SK-N-SH (cell line): ENCODE measurements around the gene DMRT1. TPM values are rescaled to one million over a fixed set of nuclear protein-coding genes. Genes with fewer than 3 reads are reported as not detected.

Experiments
- CTCF ChIA-PET: fragments of 300-600, 350-600 bp; formaldehyde crosslinking; extraction: SDS; loops from one replicate; lab custom pipeline; 2021; lab: Yijun Ruan, JAX
- POLR2A ChIA-PET: fragments of 350-600 bp; sonication (Branson Sonifier 250); formaldehyde crosslinking; extraction: SDS; loops from one replicate; lab custom pipeline; 2020; ENCODE audit warnings: antibody characterized with exemption, inconsistent platforms; lab: Yijun Ruan, JAX
- DNase-seq: peaks from one replicate; pipeline ENCODE4 v3.0.0; 2012
- H2AFZ ChIP-seq: fragments of 200-600 bp; sonication (generic); 2 replicates; pipeline ENCODE4 v1.8.1; 2016; ENCODE audit warnings: antibody characterized with exemption, mild to moderate bottlenecking, low read depth
- H3F3A ChIP-seq: fragments of 200-600 bp; sonication (generic); replicated peaks from 2 replicates; pipeline ENCODE3; 2016; ENCODE audit warnings: antibody characterized with exemption, mild to moderate bottlenecking; ENCODE audit not compliant: insufficient read depth
- H3K27ac ChIP-seq, 2 experiments: fragments of 200-500 bp in 1 of 2; fragments of 200-600 bp in 1 of 2; sonication (Bioruptor generic) in 1 of 2; sonication (generic), shearing (Covaris generic) in 1 of 2; 2 replicates each; pipeline versions ENCODE4 v1.5.1 to v1.6.1; 2014 to 2016; ENCODE audit warnings: low read depth in 2 of 2, inconsistent platforms in 1 of 2, low read length in 1 of 2, mild to moderate bottlenecking in 1 of 2, mixed read lengths in 1 of 2
- H3K27me3 ChIP-seq: fragments of 200-600 bp; sonication (generic), shearing (Covaris generic); 2 replicates; pipeline ENCODE4 v1.6.1; 2016; ENCODE audit warnings: mixed run types; ENCODE audit not compliant: insufficient read depth
- H3K36me3 ChIP-seq, 2 experiments: fragments of 200-500 bp in 1 of 2; fragments of 200-600 bp in 1 of 2; sonication (Bioruptor generic) in 1 of 2; sonication (generic) in 1 of 2; replicated peaks in 1 of 2; 2 replicates each; pipeline versions ENCODE3 to v1.5.1; 2014 to 2016; ENCODE audit warnings: low read length in 1 of 2, mild to moderate bottlenecking in 1 of 2; ENCODE audit not compliant: insufficient read depth in 2 of 2, control insufficient read depth in 1 of 2
- H3K4me1 ChIP-seq, 2 experiments: fragments of 200-500 bp in 1 of 2; fragments of 200-600 bp in 1 of 2; sonication (Bioruptor generic) in 1 of 2; sonication (generic), shearing (Covaris generic) in 1 of 2; 2 replicates each; pipeline versions ENCODE4 v1.5.1 to v1.6.1; 2014 to 2016; ENCODE audit warnings: low read depth in 1 of 2, low read length in 1 of 2, mixed run types in 1 of 2; ENCODE audit not compliant: insufficient read depth in 2 of 2, control insufficient read depth in 1 of 2
- H3K4me2 ChIP-seq: fragments of 200-600 bp; sonication (generic), shearing (Covaris generic); 2 replicates; pipeline ENCODE4 v1.6.1; 2017; ENCODE audit warnings: mixed run types
- H3K4me3 ChIP-seq, 2 experiments: fragments of 200-500 bp in 1 of 2; fragments of 200-600 bp in 1 of 2; sonication (Bioruptor generic) in 1 of 2; sonication (generic), shearing (Covaris generic) in 1 of 2; 2 replicates each; pipeline versions ENCODE4 v1.5.1 to v1.8.1; 2014 to 2016; ENCODE audit warnings: low read depth in 2 of 2, inconsistent platforms in 1 of 2, low read length in 1 of 2, mild to moderate bottlenecking in 1 of 2, mixed read lengths in 1 of 2, moderate library complexity in 1 of 2
- H3K79me2 ChIP-seq: fragments of 200-600 bp; sonication (generic); 2 replicates; pipeline ENCODE4 v1.8.1; 2017; ENCODE audit warnings: mild to moderate bottlenecking; ENCODE audit not compliant: insufficient read depth
- H3K9ac ChIP-seq: fragments of 200-600 bp; sonication (generic); 2 replicates; pipeline ENCODE4 v1.6.1; 2017; ENCODE audit warnings: mixed run types
- H3K9me2 ChIP-seq: fragments of 200-600 bp; sonication (generic); 2 replicates; pipeline ENCODE4 v1.6.1; 2017; ENCODE audit warnings: mixed run types
- H3K9me3 ChIP-seq: fragments of 200-600 bp; sonication (generic); 2 replicates; pipeline ENCODE4 v1.6.1; 2017; ENCODE audit warnings: mixed run types, mild to moderate bottlenecking, moderate library complexity
- H4K20me1 ChIP-seq: fragments of 200-600 bp; sonication (generic); 2 replicates; pipeline ENCODE4 v1.6.1; 2017; ENCODE audit warnings: mild to moderate bottlenecking, mixed run types; ENCODE audit not compliant: insufficient read depth
- CHD2 ChIP-seq: fragments of 150-350 bp; IDR thresholded peaks from 2 replicates; pipeline ENCODE4 v1.6.1; 2018; ENCODE audit warnings: low read length; ENCODE audit not compliant: partially characterized antibody
- CTCF ChIP-seq: fragments of 200-600 bp; sonication (generic); IDR thresholded peaks from 2 replicates; pipeline ENCODE4 v1.6.1; 2017; ENCODE audit warnings: antibody characterized with exemption, mild to moderate bottlenecking, moderate library complexity
- ELF1 ChIP-seq: IDR thresholded peaks from 2 replicates; pipeline ENCODE4 v1.4.0; 2012
- EZH2phosphoT487 ChIP-seq: fragments of 200-600 bp; sonication (generic); IDR thresholded peaks from 2 replicates; pipeline ENCODE4 v1.6.1; 2017; ENCODE audit warnings: low read depth, mixed run types, mild to moderate bottlenecking, antibody characterized with exemption, moderate library complexity, borderline replicate concordance
- FOSL2 ChIP-seq: IDR thresholded peaks from 2 replicates; pipeline ENCODE4 v1.4.0; 2012; ENCODE audit warnings: low read depth, mild to moderate bottlenecking, moderate library complexity, borderline replicate concordance
- JUND ChIP-seq: IDR thresholded peaks from 2 replicates; pipeline ENCODE4 v1.4.0; 2012
- MEF2A ChIP-seq: IDR thresholded peaks from 2 replicates; pipeline ENCODE4 v1.4.0; 2012; ENCODE audit warnings: low read depth, borderline replicate concordance
- NFIC ChIP-seq: IDR thresholded peaks from 2 replicates; pipeline ENCODE4 v1.4.0; 2012; ENCODE audit warnings: borderline replicate concordance
- PBX3 ChIP-seq: IDR thresholded peaks from 2 replicates; pipeline ENCODE4; 2012
- POLR2AphosphoS5 ChIP-seq: IDR thresholded peaks from 2 replicates; pipeline ENCODE4 v1.6.1; 2012; ENCODE audit warnings: low read depth, low read length
- RXRA ChIP-seq: IDR thresholded peaks from 2 replicates; pipeline ENCODE4 v1.4.0; 2012; ENCODE audit warnings: low read depth, mild to moderate bottlenecking, borderline replicate concordance
- SMC3 ChIP-seq: IDR thresholded peaks from 2 replicates; pipeline ENCODE4 v1.6.1; 2012; ENCODE audit warnings: low read depth, low read length, improper control_type of control experiment
- TAF1 ChIP-seq: IDR thresholded peaks from 2 replicates; pipeline ENCODE4 v1.6.1; 2012; ENCODE audit warnings: low read depth, mild to moderate bottlenecking, low read length, moderate library complexity, borderline replicate concordance
- TEAD4 ChIP-seq: IDR thresholded peaks from 2 replicates; pipeline ENCODE4 v1.4.0; 2012; ENCODE audit warnings: mild to moderate bottlenecking, borderline replicate concordance; ENCODE audit not compliant: insufficient read depth
- USF1 ChIP-seq: IDR thresholded peaks from 2 replicates; pipeline ENCODE4 v1.4.0; 2012; ENCODE audit warnings: low read depth, borderline replicate concordance
- USF2 ChIP-seq: fragments of 150-350 bp; IDR thresholded peaks from 2 replicates; pipeline ENCODE4 v1.6.1; 2017; ENCODE audit warnings: antibody characterized with exemption, low read length, low read depth, borderline replicate concordance
- YY1 ChIP-seq: IDR thresholded peaks from 2 replicates; pipeline ENCODE4 v1.4.0; 2012; ENCODE audit warnings: low read depth, mild to moderate bottlenecking
- ZBTB33 ChIP-seq: IDR thresholded peaks from 2 replicates; pipeline ENCODE4 v1.4.0; 2012; ENCODE audit warnings: low read depth, borderline replicate concordance
- WGBS: methylation state at CpG from one replicate; pipeline ENCODE4 v1.1.6; 2017; ENCODE audit warnings: low lambda C conversion rate; 5-methylcytosine and 5-hydroxymethylcytosine counted together
- polyA plus RNA-seq, 3 experiments: library from polyadenylated mRNA; depleted of rRNA; stranded (reverse); fragments of >200 nt; gene quantifications; 2 replicates each; pipeline ENCODE4 v1.2.3, GENCODE V29; 2012

The DMRT1 gene
- polyA plus RNA-seq, 1 of the 3 experiments (the other 2 are of a cell fraction) = not detected

GRCh38 chr9:875119-875962 lies 33.8 kb downstream of the DMRT1 start:
- ChIA-PET CTCF (no interaction called here), POLR2A (no interaction called here)
- Histone ChIP-seq H3K4me2 (no peak overlapping the region), H3F3A (no peaks in the 10 kb centered on the region), H3K36me3 (no peaks in the 10 kb centered on the region), H3K9ac (no peak overlapping the region), H3K9me3 (no peaks in the 10 kb centered on the region), H3K4me1 (no peaks in the 10 kb centered on the region), H3K9me2 (no peaks in the 10 kb centered on the region), H4K20me1 (no peaks in the 10 kb centered on the region), H3K27ac (no peak overlapping the region), H3K27me3 (peaks cover 14% of the 10 kb centered on the region; the same call in 1 of the 2 replicates), H2AFZ (no peak overlapping the region), H3K79me2 (no peaks in the 10 kb centered on the region), H3K4me3 (no peak overlapping the region)
- TF ChIP-seq POLR2AphosphoS5 (no peak), SMC3 (no peak), TAF1 (no peak), CTCF (no peak), JUND (no peak), USF2 (no peak), CHD2 (no peak)
- no peak for DNase-seq
- 8% methylated on average over 10 of the region's 10 CpGs for WGBS

- Histone ChIP-seq H3K4me1 (no peaks in the 10 kb centered on the region), H3K9ac (no peak overlapping the region), H3K79me2 (no peaks in the 10 kb centered on the region), H3F3A (no peaks in the 10 kb centered on the region), H3K27me3 (peaks cover 14% of the 10 kb centered on the region; the same call in 1 of the 2 replicates), H3K4me3 (no peak overlapping the region), H3K36me3 (no peaks in the 10 kb centered on the region), H3K9me3 (no peaks in the 10 kb centered on the region), H3K27ac (no peak overlapping the region), H4K20me1 (no peaks in the 10 kb centered on the region), H3K4me2 (no peak overlapping the region), H3K9me2 (no peaks in the 10 kb centered on the region), H2AFZ (no peak overlapping the region)
- ChIA-PET POLR2A (no interaction called here), CTCF (no interaction called here)
- no peak for DNase-seq
- 0% methylated on average over 3 of the region's 4 CpGs for WGBS
- TF ChIP-seq FOSL2 (no peak), JUND (no peak), ELF1 (no peak), ZBTB33 (no peak), NFIC (no peak), YY1 (no peak), CHD2 (no peak), POLR2AphosphoS5 (no peak), MEF2A (no peak), RXRA (no peak), USF2 (no peak), PBX3 (no peak), EZH2phosphoT487 (no peak), TEAD4 (no peak), SMC3 (no peak), USF1 (no peak)
- TF ChIP-seq, all 33 proteins: peak for 0
These were observed 34.9 kb downstream of the DMRT1 start for GRCh38 chr9:876425-876824.
